Naive thymus-derived CD4-positive, alpha-beta T cell (primary cell): ENCODE data around the gene RRAD. TPM values are rescaled to one million over a fixed set of nuclear protein-coding genes. Genes with fewer than 3 reads are reported as not detected.

Source experiments
- ATAC-seq: fragments of 150-1000 bp; cut with Tn5 transposase; 2 replicates; pipeline ENCODE4 v1.10.0; 2021; ENCODE audit warnings: mild to moderate bottlenecking, moderate library complexity
- CTCF ChIA-PET: fragments of 350-600 bp; sonication (Branson Sonifier 250); formaldehyde crosslinking; loops from one replicate; lab custom pipeline; 2021; ENCODE audit warnings: antibody characterized with exemption; lab: Charles Lee
- POLR2A ChIA-PET: fragments of 350-600 bp; sonication (Branson Sonifier 250); formaldehyde crosslinking; loops from one replicate; lab custom pipeline; 2021; ENCODE audit warnings: antibody characterized with exemption, inconsistent platforms; lab: Charles Lee
- DNase-seq, 9 donors: peaks; one replicate each; pipeline versions ENCODE4 v3.0.0 to v3.0.0-alpha.2; 2020 to 2022; ENCODE audit warnings: mixed read lengths in 1 of 9
- H3K27ac ChIP-seq: one replicate; pipeline ENCODE4 v1.7.0; 2013; ENCODE audit warnings: mild to moderate bottlenecking, low read depth, low read length, moderate library complexity
- H3K27me3 ChIP-seq, 2 donors: one replicate each; pipeline ENCODE4 v1.7.0; 2013; ENCODE audit warnings: low read length in 2 of 2, mild to moderate bottlenecking in 2 of 2, moderate library complexity in 2 of 2; ENCODE audit not compliant: control insufficient read depth in 2 of 2, insufficient read depth in 2 of 2
- H3K36me3 ChIP-seq, 3 experiments: 1 replicate in 2 of 3; 2 replicates in 1 of 3; pipeline ENCODE4 v1.7.0; 2013; ENCODE audit warnings: low read length in 3 of 3, mild to moderate bottlenecking in 3 of 3, moderate library complexity in 1 of 3; ENCODE audit not compliant: insufficient read depth in 3 of 3, control insufficient read depth in 2 of 3
- H3K4me1 ChIP-seq, 2 donors: one replicate each; pipeline ENCODE4 v1.7.0; 2013; ENCODE audit warnings: low read length in 2 of 2, mild to moderate bottlenecking in 2 of 2, moderate library complexity in 1 of 2; ENCODE audit not compliant: control insufficient read depth in 2 of 2, insufficient read depth in 2 of 2
- H3K4me3 ChIP-seq: 2 replicates; pipeline ENCODE4 v1.7.0; 2013; ENCODE audit warnings: mild to moderate bottlenecking, low read length
- H3K9me3 ChIP-seq, 3 experiments: 1 replicate in 2 of 3; 2 replicates in 1 of 3; pipeline ENCODE4 v1.7.0; 2013; ENCODE audit warnings: low read length in 3 of 3; ENCODE audit not compliant: control insufficient read depth in 2 of 3
- H3K27ac Mint-ChIP-seq, 9 donors: one replicate each; pipeline ENCODE4 v1.8.0; 2020 to 2022; ENCODE audit warnings: mixed read lengths in 9 of 9, mild to moderate bottlenecking in 8 of 9, moderate library complexity in 5 of 9, inconsistent platforms in 2 of 9
- H3K27me3 Mint-ChIP-seq, 5 donors: one replicate each; pipeline ENCODE4 v1.8.0; 2021 to 2022; ENCODE audit warnings: mixed read lengths in 5 of 5, mild to moderate bottlenecking in 1 of 5
- H3K36me3 Mint-ChIP-seq, 5 donors: one replicate each; pipeline ENCODE4 v1.8.0; 2020 to 2022; ENCODE audit warnings: mixed read lengths in 5 of 5, mild to moderate bottlenecking in 3 of 5, inconsistent platforms in 1 of 5
- H3K4me1 Mint-ChIP-seq, 7 donors: one replicate each; pipeline ENCODE4 v1.8.0; 2020 to 2022; ENCODE audit warnings: mixed read lengths in 7 of 7, mild to moderate bottlenecking in 3 of 7, inconsistent platforms in 1 of 7
- H3K4me3 Mint-ChIP-seq, 10 donors: one replicate each; pipeline ENCODE4 v1.8.0; 2020 to 2022; ENCODE audit warnings: mild to moderate bottlenecking in 10 of 10, mixed read lengths in 10 of 10, moderate library complexity in 6 of 10, inconsistent platforms in 2 of 10
- H3K9me3 Mint-ChIP-seq, 11 donors: one replicate each; pipeline ENCODE4 v1.8.0; 2020 to 2022; ENCODE audit warnings: mixed read lengths in 11 of 11, mild to moderate bottlenecking in 4 of 11, inconsistent platforms in 1 of 11, moderate library complexity in 1 of 11
- intact Hi-C, 2 donors: fragments of 100-400 bp; cut with micrococcal nuclease; formaldehyde crosslinking; loops; one replicate each; pipeline ENCODE4 v1.15.1; 2023
- polyA plus RNA-seq, 2 donors: library from polyadenylated mRNA; unstranded; fragments of 300-500 nt; fragmentation: Illumina TruSeq; gene quantifications; one replicate each; pipeline ENCODE4 v1.2.3, GENCODE V29; 2021
- total RNA-seq, 6 experiments: library from RNA in 5 of 6; stranded (reverse) in 5 of 6; gene quantifications; 1 replicate in 5 of 6; 2 replicates in 1 of 6; pipeline ENCODE4 v1.2.3 and lab custom pipeline; 2021 to 2026

RRAD gene
- total and polyA plus RNA-seq, 7 experiments from 2014 or later, result 0.24 to 1.6 (median 0.88) TPM; not detected in 2

DNA sequence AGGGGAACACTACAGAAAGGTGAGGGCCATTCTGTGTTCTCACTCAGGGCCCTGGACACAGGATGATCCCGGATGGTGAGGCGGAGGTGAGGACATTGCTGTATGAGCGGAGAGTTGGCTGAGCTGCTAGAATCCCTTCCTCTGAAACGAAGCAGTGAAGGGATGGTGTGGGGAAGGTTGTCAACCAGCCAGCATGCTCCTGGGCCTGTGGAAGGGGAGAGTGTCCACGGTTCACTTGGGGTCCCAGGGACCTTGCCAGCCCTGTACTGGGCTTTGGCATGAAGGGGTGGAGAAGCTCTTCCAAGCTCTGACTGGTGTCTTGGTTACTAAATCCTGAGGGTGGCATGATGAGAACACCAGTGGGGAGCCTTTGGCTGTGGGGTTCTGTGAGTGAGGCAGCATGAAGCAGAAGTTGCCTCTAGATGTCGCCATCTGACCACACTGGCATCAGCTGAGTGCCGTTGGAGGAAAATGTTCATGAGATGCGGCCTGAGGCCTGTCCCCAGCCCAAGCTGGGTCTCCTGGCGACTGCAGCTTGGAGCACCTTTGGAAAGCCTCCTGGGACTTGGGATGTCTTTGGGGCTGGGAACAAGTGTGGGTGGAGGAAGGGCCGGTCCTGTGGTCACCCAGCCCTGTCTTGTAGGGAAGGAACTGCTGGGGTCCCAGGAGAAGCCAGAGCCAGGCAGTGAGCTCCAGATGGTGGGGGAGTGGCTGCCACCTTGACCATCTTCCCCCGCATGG lies 30.2 kb downstream of the RRAD start:
- intact Hi-C loops, result loop anchor here (1.0 to 10.0 kb wide), 4 partner anchors 30 to 120 kb away; partner anchors contain the start of gene RRAD (in 1 of the 2)
- Mint-ChIP-seq H3K27ac (peak overlapping the region in 1 of 9 donors; percentile 71), H3K4me3 (no peak overlapping the region), H3K9me3 (peaks cover 0 to 2% (median 0%) of the 10 kb centered on the region in 11 donors), H3K27me3 (no peaks in the 10 kb centered on the region), H3K36me3 (peaks cover 0 to 5% (median 0%) of the 10 kb centered on the region in 5 donors), H3K4me1 (peaks cover 0 to 28% (median 12%) of the 10 kb centered on the region in 7 donors)
- Histone ChIP-seq H3K27ac (no peak overlapping the region), H3K9me3 (no peaks in the 10 kb centered on the region), H3K4me3 (no peak overlapping the region), H3K27me3 (no peaks in the 10 kb centered on the region), H3K4me1 (peaks cover 0 to 3% of the 10 kb centered on the region in 2 donors), H3K36me3 (no peaks in the 10 kb centered on the region)
- CTCF ChIA-PET, result interaction anchor here (0.7 to 1.5 kb wide), 3 partner anchors 22 to 27 kb away, joined by 3 to 4 read pairs (median 4); partner anchors contain the start of gene CDH16
- ATAC-seq (peak; percentile 90), DNase-seq (peak; percentile 22 to 63 (median 51))
- POLR2A ChIA-PET, result no interaction called here

DNA sequence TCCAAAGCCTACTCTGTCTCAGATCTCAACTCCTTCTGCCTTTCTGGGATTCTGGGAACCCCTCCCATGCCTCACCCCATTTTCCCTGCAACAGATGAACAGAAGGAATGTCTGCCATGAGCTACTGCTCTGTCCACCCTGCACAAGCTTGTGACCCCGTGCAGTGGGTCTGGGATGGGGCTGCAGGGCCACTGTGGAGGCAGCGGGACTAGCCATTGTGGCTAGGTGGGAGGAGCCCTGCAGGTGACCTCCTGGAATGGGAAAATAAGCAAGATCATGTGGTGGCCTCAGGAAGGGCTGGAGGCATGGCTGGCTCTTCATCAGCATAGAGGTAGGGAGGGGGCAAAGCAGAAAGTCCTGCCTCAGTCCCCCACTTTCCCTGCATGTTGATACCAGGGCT lies 31.3 kb downstream of the RRAD start:
- Histone ChIP-seq H3K27me3 (no peaks in the 10 kb centered on the region), H3K36me3 (peaks cover 0 to 4% (median 0%) of the 10 kb centered on the region in 3 experiments), H3K4me3 (no peak overlapping the region), H3K9me3 (no peaks in the 10 kb centered on the region), H3K27ac (no peak overlapping the region), H3K4me1 (peaks cover 0 to 3% of the 10 kb centered on the region in 2 donors)
- H3K4me1 Mint-ChIP-seq, result peaks cover 0 to 28% (median 12%) of the 10 kb centered on the region in 7 donors
- DNase-seq, result no peak
- peaks cover 0 to 2% (median 0%) of the 10 kb centered on the region in 11 donors for H3K9me3 Mint-ChIP-seq
- CTCF ChIA-PET, result no interaction called here
- H3K27me3 Mint-ChIP-seq, result no peaks in the 10 kb centered on the region
- ATAC-seq, result no peak
- peak overlapping the region in 1 of 9 donors; percentile 69 for H3K27ac Mint-ChIP-seq
- no peak overlapping the region for H3K4me3 Mint-ChIP-seq
- H3K36me3 Mint-ChIP-seq, result peaks cover 0 to 5% (median 0%) of the 10 kb centered on the region in 5 donors
- intact Hi-C loops, result loop anchor here in 1 of 2 donors (10.0 kb wide), 1 partner anchor 121 kb away; no protein-coding TSS in a partner anchor
- POLR2A ChIA-PET, result no interaction called here

DNA sequence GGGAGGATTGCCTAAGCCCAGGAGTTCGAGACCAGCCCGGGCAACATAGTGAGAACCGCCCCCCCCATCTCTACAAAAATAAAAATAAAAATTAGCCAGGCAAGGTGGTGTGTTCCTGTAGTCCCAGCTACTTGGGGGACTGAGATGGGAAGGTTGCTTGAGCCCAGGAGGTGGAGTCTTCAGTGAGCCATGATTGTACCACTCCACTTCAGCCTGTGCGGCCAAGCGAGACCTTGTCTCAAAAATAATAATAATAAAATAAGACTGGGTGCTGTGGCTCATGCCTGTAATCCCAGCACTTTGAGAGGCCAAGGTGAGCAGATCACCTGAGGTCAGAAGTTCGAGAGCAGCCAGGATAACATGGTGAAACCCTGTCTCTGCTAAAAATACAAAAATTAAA lies 33.5 kb downstream of the RRAD start:
- no peak for DNase-seq
- Histone ChIP-seq H3K27me3 (no peaks in the 10 kb centered on the region), H3K9me3 (no peaks in the 10 kb centered on the region), H3K36me3 (peaks cover 0 to 6% (median 0%) of the 10 kb centered on the region in 3 experiments), H3K27ac (no peak overlapping the region), H3K4me1 (peaks cover 0 to 3% of the 10 kb centered on the region in 2 donors), H3K4me3 (no peak overlapping the region)
- Mint-ChIP-seq H3K36me3 (peaks cover 0 to 7% (median 0%) of the 10 kb centered on the region in 5 donors), H3K9me3 (peaks cover 0 to 2% (median 0%) of the 10 kb centered on the region in 11 donors), H3K4me3 (no peak overlapping the region), H3K27me3 (no peaks in the 10 kb centered on the region), H3K4me1 (peaks cover 6 to 42% (median 21%) of the 10 kb centered on the region in 7 donors), H3K27ac (no peak overlapping the region)
- no peak for ATAC-seq
- CTCF ChIA-PET, result interaction anchor here (0.6 to 1.2 kb wide), 5 partner anchors 19 to 116 kb away, joined by 3 to 4 read pairs (median 3); no protein-coding TSS in a partner anchor
- intact Hi-C loops, result loop anchor here in 1 of 2 donors (10.0 kb wide), 1 partner anchor 123 kb away; no protein-coding TSS in a partner anchor
- POLR2A ChIA-PET, result interaction anchor here (0.7 to 1.3 kb wide), 2 partner anchors 11 to 20 kb away, joined by 3 to 4 read pairs; no protein-coding TSS in a partner anchor

DNA sequence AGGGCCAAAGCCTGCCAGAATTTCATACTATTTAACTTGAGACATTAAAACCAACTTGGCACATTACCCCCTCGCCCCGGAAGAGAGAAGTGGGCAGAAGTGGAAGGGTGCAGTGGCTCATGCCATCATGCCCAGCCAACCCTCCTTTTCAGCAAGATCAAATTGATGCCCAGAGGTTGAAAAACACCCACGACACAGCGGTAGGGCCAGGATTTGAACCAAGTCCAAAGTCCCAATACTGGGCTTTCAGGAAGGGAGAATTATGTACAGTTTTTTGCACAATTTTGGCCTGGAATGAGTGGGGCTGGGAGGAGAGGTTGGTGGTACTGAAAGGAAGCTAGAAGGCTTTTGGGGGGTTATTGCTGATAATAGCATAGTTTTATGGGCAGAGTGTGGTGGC lies 34.0 kb downstream of the RRAD start:
- ChIA-PET CTCF (interaction anchor here (1.3 kb wide), 1 partner anchor 19 kb away, joined by 3 read pairs; no protein-coding TSS in a partner anchor), POLR2A (no interaction called here)
- peak overlapping the region in 2 of 9 donors; percentile 32 to 53 for H3K27ac Mint-ChIP-seq
- intact Hi-C loops, result loop anchor here in 1 of 2 donors (10.0 kb wide), 1 partner anchor 123 kb away; no protein-coding TSS in a partner anchor
- Histone ChIP-seq H3K9me3 (no peaks in the 10 kb centered on the region), H3K4me3 (no peak overlapping the region), H3K4me1 (peaks cover 0 to 3% of the 10 kb centered on the region in 2 donors), H3K27ac (no peak overlapping the region), H3K36me3 (peaks cover 0 to 10% (median 0%) of the 10 kb centered on the region in 3 experiments), H3K27me3 (no peaks in the 10 kb centered on the region)
- no peak for ATAC-seq
- peaks cover 0 to 7% (median 0%) of the 10 kb centered on the region in 5 donors for H3K36me3 Mint-ChIP-seq
- peaks cover 6 to 46% (median 25%) of the 10 kb centered on the region in 7 donors for H3K4me1 Mint-ChIP-seq
- DNase-seq, result no peak
- no peaks in the 10 kb centered on the region for H3K27me3 Mint-ChIP-seq
- peaks cover 0 to 2% (median 0%) of the 10 kb centered on the region in 11 donors for H3K9me3 Mint-ChIP-seq
- no peak overlapping the region for H3K4me3 Mint-ChIP-seq

DNA sequence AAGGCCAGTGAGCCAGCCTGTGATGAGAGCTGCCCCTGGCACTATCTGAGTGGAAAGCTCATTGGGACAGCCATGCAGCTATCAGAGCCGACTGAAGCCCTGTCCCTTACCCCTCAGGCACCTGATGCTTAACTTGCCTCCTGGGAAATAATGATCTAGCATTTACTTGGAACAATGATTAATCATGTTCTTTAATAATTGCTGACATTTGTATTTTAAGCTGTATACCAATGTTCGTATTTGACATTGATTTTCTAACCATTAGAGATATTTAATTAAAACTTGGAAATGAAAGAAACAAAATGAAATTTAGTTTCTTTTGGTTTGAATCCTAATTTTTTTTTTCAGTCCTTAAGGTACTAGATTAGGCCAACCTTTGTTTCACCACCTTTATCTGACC lies 34.5 kb downstream of the RRAD start:
- Histone ChIP-seq H3K4me3 (no peak overlapping the region), H3K27ac (no peak overlapping the region), H3K27me3 (no peaks in the 10 kb centered on the region), H3K9me3 (no peaks in the 10 kb centered on the region), H3K36me3 (peaks cover 0 to 14% (median 0%) of the 10 kb centered on the region in 3 experiments), H3K4me1 (peaks cover 0 to 3% of the 10 kb centered on the region in 2 donors)
- Mint-ChIP-seq H3K27ac (peak overlapping the region in 3 of 9 donors; percentile 28 to 46 (median 32)), H3K27me3 (no peaks in the 10 kb centered on the region), H3K36me3 (peaks cover 0 to 7% (median 0%) of the 10 kb centered on the region in 5 donors), H3K9me3 (peaks cover 0 to 2% (median 0%) of the 10 kb centered on the region in 11 donors), H3K4me3 (no peak overlapping the region), H3K4me1 (peaks cover 8 to 50% (median 28%) of the 10 kb centered on the region in 7 donors)
- DNase-seq, result no peak
- ATAC-seq, result no peak
- POLR2A ChIA-PET, result no interaction called here
- CTCF ChIA-PET, result interaction anchor here (0.7 to 1.3 kb wide), 2 partner anchors 13 to 18 kb away, joined by 3 read pairs; no protein-coding TSS in a partner anchor
- intact Hi-C loops, result loop anchor here in 1 of 2 donors (10.0 kb wide), 1 partner anchor 124 kb away; no protein-coding TSS in a partner anchor

DNA sequence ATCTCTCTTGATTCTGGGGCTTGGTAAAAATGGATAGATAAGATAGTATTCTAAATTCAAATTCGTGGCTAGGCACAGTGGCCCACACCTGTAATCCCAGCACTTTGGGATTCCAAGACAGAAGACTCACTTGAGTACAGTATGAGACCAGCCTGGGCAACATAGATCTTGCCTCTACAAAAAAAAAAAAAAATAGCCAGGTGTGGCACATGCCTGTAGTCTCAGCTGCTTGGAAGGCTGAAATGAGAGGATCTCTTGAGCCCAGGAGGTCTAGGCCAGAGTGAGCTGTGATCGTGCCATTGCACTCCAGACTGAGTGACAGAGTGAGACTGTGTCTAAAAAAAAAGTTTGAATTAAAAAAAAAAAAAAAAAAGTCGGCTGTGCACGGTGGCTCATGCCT lies 35.7 kb downstream of the RRAD start:
- ChIA-PET CTCF (interaction anchor here (0.8 kb wide), 1 partner anchor 281 kb away, joined by 3 read pairs; no protein-coding TSS in a partner anchor), POLR2A (interaction anchor here (0.6 to 0.8 kb wide), 3 partner anchors 10 to 240 kb away, joined by 3 to 6 read pairs (median 3); partner anchors contain the start of gene PDP2)
- peaks cover 9 to 51% (median 31%) of the 10 kb centered on the region in 7 donors for H3K4me1 Mint-ChIP-seq
- intact Hi-C loops, result loop anchor here in 1 of 2 donors (10.0 kb wide), 1 partner anchor 125 kb away; no protein-coding TSS in a partner anchor
- peaks cover 0 to 3% of the 10 kb centered on the region in 2 donors for H3K4me1 ChIP-seq
- H3K27ac ChIP-seq, result no peak overlapping the region
- H3K4me3 Mint-ChIP-seq, result no peak overlapping the region
- H3K27ac Mint-ChIP-seq, result peak overlapping the region in 1 of 9 donors; percentile 33
- peaks cover 0 to 26% (median 0%) of the 10 kb centered on the region in 3 experiments for H3K36me3 ChIP-seq
- peaks cover 0 to 2% (median 0%) of the 10 kb centered on the region in 11 donors for H3K9me3 Mint-ChIP-seq
- ATAC-seq, result no peak
- H3K27me3 ChIP-seq, result no peaks in the 10 kb centered on the region
- peaks cover 0 to 16% (median 3%) of the 10 kb centered on the region in 5 donors for H3K36me3 Mint-ChIP-seq
- no peak for DNase-seq
- H3K27me3 Mint-ChIP-seq, result no peaks in the 10 kb centered on the region
- no peak overlapping the region for H3K4me3 ChIP-seq
- H3K9me3 ChIP-seq, result no peaks in the 10 kb centered on the region
